Nephron progenitor cell (in vitro differentiated cells): ENCODE data around the gene PLEK2.

Source experiments
- DNase-seq: peaks from one replicate; pipeline ENCODE4 v3.0.0; 2021
- H3K27ac Mint-ChIP-seq: 2 replicates; pipeline ENCODE4 v1.8.0; 2021; ENCODE audit warnings: mild to moderate bottlenecking, moderate library complexity, mixed read lengths
- H3K27me3 Mint-ChIP-seq: 2 replicates; pipeline ENCODE4 v1.8.0; 2021; ENCODE audit warnings: mild to moderate bottlenecking, low read depth, mixed read lengths; ENCODE audit not compliant: poor library complexity
- H3K36me3 Mint-ChIP-seq: 2 replicates; pipeline ENCODE4 v1.8.0; 2021; ENCODE audit warnings: low read depth, mixed read lengths
- H3K4me1 Mint-ChIP-seq: 2 replicates; pipeline ENCODE4 v1.8.0; 2021; ENCODE audit warnings: mixed read lengths
- H3K4me3 Mint-ChIP-seq: 2 replicates; pipeline ENCODE4 v1.8.0; 2021; ENCODE audit warnings: mild to moderate bottlenecking, moderate library complexity, mixed read lengths
- H3K9me3 Mint-ChIP-seq: 2 replicates; pipeline ENCODE4 v1.8.0; 2021; ENCODE audit warnings: mild to moderate bottlenecking, moderate library complexity, mixed read lengths
- TF ChIP-seq, protein P1 (sequence below): fragments of 200-600 bp; sonication (generic); IDR thresholded peaks from 2 replicates; pipeline ENCODE4 v1.5.0; 2021; ENCODE audit warnings: antibody characterized with exemption

Gene PLEK2

DNA sequence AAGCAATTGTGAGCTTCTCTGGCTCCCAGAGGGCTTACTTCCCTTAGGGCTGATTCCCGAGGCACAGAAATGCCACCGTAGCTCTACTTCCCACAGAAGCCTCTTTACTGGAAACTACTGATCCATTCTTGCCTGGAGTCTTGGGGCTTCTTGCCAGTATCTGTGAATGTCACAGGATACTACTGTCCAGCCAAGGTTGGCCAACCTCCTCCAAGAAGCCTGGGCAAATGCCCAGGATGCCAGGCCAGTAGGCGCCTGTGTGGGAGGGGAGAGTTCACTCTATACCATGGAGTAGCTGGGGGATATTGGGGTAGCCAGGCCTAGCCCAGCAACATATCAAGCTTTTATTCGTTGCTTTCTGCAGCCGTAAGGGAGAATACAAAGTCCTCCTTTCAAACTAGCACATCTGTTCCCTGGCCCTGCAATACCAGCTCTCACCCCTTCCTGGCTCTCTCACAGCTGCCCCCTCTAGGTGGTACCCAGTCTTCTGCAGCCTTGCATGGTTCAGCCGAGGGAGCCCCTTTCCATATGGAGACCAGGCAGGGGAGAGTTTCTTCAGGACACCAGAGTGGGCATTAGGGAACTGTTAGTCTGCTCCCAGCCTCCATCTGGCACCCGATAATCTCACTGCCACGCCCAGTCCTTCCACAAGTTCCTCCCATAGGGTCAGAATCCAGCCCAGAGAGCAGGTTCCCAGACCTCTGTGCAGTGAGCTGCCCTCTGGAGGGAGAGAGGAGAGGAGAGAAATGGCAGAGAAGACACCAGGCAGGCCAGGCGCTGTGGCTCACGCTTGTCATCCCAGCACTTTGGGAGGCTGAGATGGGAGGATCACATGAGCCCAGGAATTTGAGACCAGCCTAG is 24.3 kb upstream of the PLEK2 start:
- Mint-ChIP-seq H3K4me1 (peaks cover 20% of the 10 kb centered on the region), H3K36me3 (no peaks in the 10 kb centered on the region), H3K27me3 (peaks cover 37% of the 10 kb centered on the region), H3K9me3 (no peaks in the 10 kb centered on the region), H3K4me3 (no peak overlapping the region), H3K27ac (no peak overlapping the region)
- TF ChIP-seq, protein P1, sequence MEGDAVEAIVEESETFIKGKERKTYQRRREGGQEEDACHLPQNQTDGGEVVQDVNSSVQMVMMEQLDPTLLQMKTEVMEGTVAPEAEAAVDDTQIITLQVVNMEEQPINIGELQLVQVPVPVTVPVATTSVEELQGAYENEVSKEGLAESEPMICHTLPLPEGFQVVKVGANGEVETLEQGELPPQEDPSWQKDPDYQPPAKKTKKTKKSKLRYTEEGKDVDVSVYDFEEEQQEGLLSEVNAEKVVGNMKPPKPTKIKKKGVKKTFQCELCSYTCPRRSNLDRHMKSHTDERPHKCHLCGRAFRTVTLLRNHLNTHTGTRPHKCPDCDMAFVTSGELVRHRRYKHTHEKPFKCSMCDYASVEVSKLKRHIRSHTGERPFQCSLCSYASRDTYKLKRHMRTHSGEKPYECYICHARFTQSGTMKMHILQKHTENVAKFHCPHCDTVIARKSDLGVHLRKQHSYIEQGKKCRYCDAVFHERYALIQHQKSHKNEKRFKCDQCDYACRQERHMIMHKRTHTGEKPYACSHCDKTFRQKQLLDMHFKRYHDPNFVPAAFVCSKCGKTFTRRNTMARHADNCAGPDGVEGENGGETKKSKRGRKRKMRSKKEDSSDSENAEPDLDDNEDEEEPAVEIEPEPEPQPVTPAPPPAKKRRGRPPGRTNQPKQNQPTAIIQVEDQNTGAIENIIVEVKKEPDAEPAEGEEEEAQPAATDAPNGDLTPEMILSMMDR, result no peak
- no peak for DNase-seq

DNA sequence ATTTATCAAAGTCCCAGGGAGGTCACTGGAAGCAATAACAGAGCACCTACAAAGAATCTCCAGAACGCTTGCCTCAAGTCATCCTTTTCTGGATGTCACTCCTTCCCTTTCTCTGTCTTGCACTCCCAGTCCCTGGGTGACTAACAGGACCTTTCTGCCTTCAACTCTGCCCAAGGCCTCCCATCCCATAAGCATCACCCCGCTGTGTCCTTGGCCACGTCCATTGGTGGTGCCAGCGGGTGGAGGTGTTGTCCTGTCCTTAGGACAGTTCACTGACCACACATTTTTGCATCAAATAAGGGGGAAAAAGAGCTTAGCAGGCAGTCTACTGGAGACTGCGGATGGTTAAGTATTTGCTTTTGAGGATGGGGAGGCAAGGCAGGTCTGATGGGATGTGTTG is 23.6 kb upstream of the PLEK2 start:
- Mint-ChIP-seq H3K4me3 (no peak overlapping the region), H3K36me3 (no peaks in the 10 kb centered on the region), H3K27me3 (peaks cover 37% of the 10 kb centered on the region), H3K4me1 (peaks cover 24% of the 10 kb centered on the region), H3K27ac (no peak overlapping the region), H3K9me3 (no peaks in the 10 kb centered on the region)
- TF ChIP-seq, protein P1, result no peak
- DNase-seq, result no peak

DNA sequence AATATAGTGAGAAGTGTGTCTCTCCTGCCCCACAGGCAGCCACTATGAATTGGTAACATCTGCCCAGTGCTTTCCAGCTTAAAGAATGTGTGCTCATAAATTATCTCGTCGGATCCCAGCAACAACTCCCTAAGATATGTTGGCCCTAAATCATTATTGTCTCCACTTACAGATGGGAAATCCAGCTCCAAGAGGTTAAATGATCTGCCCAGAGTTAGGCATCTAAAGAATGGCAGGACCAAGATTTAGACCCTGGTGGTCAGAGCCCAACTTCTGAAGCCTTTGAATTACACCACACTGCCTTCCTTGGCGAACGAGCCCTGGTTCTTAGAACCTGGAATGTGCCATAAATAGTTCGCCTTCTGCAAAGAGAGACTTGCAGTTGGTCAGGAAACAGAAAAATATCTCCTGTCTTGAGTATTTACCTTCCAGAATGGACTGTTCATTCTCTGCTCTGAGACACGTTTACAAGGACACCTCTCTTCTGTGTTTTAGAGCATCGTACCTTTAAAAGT is 20.1 kb upstream of the PLEK2 start:
- H3K27me3 Mint-ChIP-seq, result peaks cover 39% of the 10 kb centered on the region
- no peak overlapping the region for H3K4me3 Mint-ChIP-seq
- H3K36me3 Mint-ChIP-seq, result no peaks in the 10 kb centered on the region
- H3K9me3 Mint-ChIP-seq, result no peaks in the 10 kb centered on the region
- TF ChIP-seq, protein P1, result no peak
- DNase-seq, result peak; percentile 16
- H3K4me1 Mint-ChIP-seq, result peaks cover 39% of the 10 kb centered on the region
- no peak overlapping the region for H3K27ac Mint-ChIP-seq

DNA sequence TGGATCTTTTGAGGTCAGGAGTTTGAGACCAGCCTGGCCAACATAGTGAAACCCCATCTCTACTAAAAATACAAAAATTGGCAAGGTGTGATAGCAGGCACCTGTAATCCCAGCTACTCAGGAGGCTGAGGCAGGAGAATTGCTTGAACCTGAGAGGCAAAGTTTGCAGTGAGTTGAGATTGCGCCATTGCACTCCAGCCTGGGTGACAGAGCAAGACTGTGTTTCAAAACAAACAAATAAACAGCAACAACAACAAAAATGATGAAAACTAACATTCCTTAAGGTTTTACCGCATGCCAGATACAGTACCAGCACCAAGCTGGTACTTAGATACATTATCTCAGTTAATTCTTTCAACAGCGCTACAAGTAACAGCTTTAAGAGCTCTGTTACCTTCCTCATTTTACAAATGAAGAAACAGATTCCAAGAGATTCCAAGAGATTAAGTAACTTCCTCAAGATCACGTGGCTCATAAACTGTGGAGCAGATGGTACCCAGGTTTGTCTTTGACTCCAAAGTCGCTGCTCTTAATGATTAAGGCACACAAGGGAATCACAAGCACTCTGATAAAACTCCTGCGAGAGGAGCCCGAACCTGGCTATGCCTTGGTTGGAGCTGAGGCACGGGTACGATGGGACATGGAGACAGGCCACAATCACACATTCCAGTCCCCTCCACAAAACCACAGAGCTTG is 17.7 kb upstream of the PLEK2 start:
- DNase-seq, result no peak
- TF ChIP-seq, protein P1, result no peak
- H3K36me3 Mint-ChIP-seq, result no peaks in the 10 kb centered on the region
- H3K27me3 Mint-ChIP-seq, result peaks cover 27% of the 10 kb centered on the region
- no peak overlapping the region for H3K4me3 Mint-ChIP-seq
- H3K4me1 Mint-ChIP-seq, result peaks cover 50% of the 10 kb centered on the region
- no peaks in the 10 kb centered on the region for H3K9me3 Mint-ChIP-seq
- no peak overlapping the region for H3K27ac Mint-ChIP-seq

DNA sequence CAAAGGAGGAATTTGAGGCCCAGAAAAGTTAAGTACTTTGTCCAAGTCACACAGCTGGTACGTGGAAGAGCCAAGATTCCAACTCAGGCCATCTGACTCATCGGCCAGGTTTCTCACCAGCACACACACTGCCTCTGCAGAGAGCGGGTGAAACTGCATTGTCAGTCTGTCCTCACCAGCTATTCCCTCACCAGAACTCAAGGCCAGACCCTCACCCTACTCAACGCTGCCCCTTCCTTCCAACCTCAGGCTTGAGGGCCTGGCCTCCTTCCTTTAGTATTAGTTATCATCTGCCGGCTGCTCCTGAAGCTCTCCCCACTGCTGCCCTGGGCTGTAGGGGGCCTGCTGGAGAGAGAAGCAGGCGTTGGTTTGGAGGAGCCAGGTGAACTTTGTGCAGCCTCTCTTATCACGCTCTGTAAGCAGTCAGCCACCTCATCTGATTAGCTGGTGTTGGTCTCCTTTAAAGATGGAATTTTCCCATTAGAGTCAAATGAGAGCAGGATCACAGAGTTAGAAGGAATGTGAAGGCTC is 16.6 kb upstream of the PLEK2 start:
- H3K4me1 Mint-ChIP-seq, result peaks cover 50% of the 10 kb centered on the region
- TF ChIP-seq, protein P1, result no peak
- H3K27ac Mint-ChIP-seq, result no peak overlapping the region
- peaks cover 22% of the 10 kb centered on the region for H3K27me3 Mint-ChIP-seq
- H3K4me3 Mint-ChIP-seq, result no peak overlapping the region
- DNase-seq, result no peak
- no peaks in the 10 kb centered on the region for H3K36me3 Mint-ChIP-seq
- no peaks in the 10 kb centered on the region for H3K9me3 Mint-ChIP-seq
